Measurements from ENCODE around the gene GALNTL6. TPM values are rescaled to one million over a fixed set of nuclear protein-coding genes. Genes with fewer than 3 reads are reported as not detected.

Gene GALNTL6
- total and polyA plus RNA-seq, 2 donors (not counting 1 experiment from before 2014, with no cell fraction given), result 0.99 to 1.1 TPM

DNA sequence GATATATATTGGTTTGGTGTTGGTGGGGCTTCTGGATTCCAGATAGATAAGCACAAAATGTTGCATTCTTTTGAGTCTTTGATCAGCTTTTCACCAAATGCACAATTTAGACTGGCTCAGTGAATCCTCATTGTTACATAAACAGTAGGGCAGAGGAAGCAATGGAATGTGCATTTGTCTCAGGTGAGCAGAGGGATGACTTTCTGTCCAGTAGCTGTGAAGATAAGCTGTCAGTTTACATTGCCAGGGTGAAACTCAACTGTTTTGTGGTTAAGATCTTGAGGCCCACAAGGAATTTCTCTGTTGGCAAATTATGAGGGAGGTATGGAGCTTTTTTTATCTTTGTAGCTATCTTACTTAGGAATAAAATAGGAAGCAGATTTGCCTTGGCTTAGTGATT, 168.0 kb downstream of the GALNTL6 start:
- Histone ChIP-seq H3K4me1 (ENCODE audit: control insufficient read depth in 2 of 2, insufficient read depth in 2 of 2, low read length in 2 of 2) (no peaks in the 10 kb centered on the region), H3K27me3 (replicated peaks in 1 of 4; ENCODE audit: control extremely low read depth in 1 of 4, control insufficient read depth in 3 of 4, insufficient read depth in 4 of 4, low read length in 3 of 4) (no peaks in the 10 kb centered on the region), H3K36me3 (replicated peaks in 1 of 2; ENCODE audit: control extremely low read depth in 1 of 2, control insufficient read depth in 1 of 2, extremely low read depth in 1 of 2, insufficient read depth in 2 of 2, low read length in 1 of 2) (no peaks in the 10 kb centered on the region), H3K4me2 (replicated peaks; ENCODE audit: low read depth, low read length, poor library complexity, severe bottlenecking) (no peak overlapping the region), H3K4me3 (ENCODE audit: control extremely low read depth in 1 of 5, extremely low read depth in 1 of 5, insufficient read depth in 1 of 5, low read depth in 2 of 5, low read length in 4 of 5) (no peak overlapping the region), H3K27ac (ENCODE audit: low read length in 2 of 2) (no peak overlapping the region), H3K9me3 (ENCODE audit: control extremely low read depth in 1 of 3, control insufficient read depth in 2 of 3, insufficient read depth in 1 of 3, low read length in 2 of 3) (peaks cover 0 to 4% (median 0%) of the 10 kb centered on the region in 3 donors), H2AFZ (ENCODE audit: insufficient read depth, low read depth, low read length, poor library complexity, severe bottlenecking) (no peak overlapping the region), H3K79me2 (ENCODE audit: control insufficient read depth, insufficient read depth, low read length) (no peaks in the 10 kb centered on the region), H4K20me1 (ENCODE audit: control insufficient read depth, insufficient read depth, low read length, poor library complexity, severe bottlenecking) (no peaks in the 10 kb centered on the region), H3K9ac (ENCODE audit: low read length) (no peak overlapping the region)
- ChIA-PET CTCF (no interaction called here), POLR2A (no interaction called here)
- DNase-seq, result no peak
- intact Hi-C loops (cut with micrococcal nuclease), result no loop called here
- no peak for ATAC-seq (ENCODE audit: low read depth)
- Mint-ChIP-seq H3K27me3 (no peaks in the 10 kb centered on the region), H3K27ac (no peak overlapping the region), H3K4me3 (no peak overlapping the region), H3K9me3 (ENCODE audit: insufficient read depth) (no peaks in the 10 kb centered on the region), H3K4me1 (no peaks in the 10 kb centered on the region)
- TF ChIP-seq EZH2 (IDR thresholded peaks at IDR 0.05; ENCODE audit: borderline replicate concordance, insufficient read depth, low read depth, low read length, poor library complexity, severe bottlenecking), result no peak
- TF ChIP-seq, protein P1, sequence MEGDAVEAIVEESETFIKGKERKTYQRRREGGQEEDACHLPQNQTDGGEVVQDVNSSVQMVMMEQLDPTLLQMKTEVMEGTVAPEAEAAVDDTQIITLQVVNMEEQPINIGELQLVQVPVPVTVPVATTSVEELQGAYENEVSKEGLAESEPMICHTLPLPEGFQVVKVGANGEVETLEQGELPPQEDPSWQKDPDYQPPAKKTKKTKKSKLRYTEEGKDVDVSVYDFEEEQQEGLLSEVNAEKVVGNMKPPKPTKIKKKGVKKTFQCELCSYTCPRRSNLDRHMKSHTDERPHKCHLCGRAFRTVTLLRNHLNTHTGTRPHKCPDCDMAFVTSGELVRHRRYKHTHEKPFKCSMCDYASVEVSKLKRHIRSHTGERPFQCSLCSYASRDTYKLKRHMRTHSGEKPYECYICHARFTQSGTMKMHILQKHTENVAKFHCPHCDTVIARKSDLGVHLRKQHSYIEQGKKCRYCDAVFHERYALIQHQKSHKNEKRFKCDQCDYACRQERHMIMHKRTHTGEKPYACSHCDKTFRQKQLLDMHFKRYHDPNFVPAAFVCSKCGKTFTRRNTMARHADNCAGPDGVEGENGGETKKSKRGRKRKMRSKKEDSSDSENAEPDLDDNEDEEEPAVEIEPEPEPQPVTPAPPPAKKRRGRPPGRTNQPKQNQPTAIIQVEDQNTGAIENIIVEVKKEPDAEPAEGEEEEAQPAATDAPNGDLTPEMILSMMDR (IDR thresholded peaks at IDR 0.05), result no peak

DNA sequence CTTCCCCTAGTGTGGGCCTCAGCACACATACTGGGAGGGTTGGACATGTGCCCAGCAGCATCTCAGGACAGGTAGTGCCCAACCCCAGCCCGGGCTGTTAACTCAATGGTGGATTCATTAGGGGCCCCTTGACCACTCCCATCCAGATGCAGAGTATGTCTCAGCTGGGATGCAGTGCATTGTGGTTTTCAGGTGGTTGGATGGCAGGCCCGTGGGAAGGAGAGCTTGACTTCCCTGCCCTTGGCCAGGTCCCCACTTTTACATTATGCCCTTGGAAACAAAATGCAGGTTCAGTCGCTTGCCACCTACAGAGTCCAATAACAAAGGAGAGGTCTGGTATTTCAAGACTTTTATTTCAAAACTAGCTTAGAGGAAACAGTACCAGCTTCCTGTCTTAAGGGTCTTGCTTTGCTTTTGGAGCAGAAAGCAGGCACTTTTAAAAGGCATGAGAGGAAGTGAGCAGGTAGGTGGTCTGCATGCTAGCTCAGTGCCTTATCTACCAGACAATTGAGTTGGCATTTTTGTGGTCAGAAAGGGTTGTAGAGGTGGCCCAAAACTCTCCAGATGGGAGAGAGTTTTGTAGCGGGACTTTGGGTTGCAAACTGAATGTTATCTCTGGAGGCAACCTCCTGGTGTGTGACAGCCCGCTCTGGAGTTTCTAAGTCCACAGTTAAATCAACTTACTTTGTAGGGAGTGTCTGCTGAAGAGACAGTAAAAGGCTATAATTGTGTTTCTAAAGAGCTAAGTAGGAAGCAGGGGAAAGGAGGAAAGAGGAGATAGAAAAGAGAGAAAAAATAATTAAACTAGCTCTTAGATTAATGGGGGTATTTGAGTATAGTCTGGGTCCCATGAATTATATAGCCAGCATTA, 171.0 kb downstream of the GALNTL6 start:
- WGBS (ENCODE audit: insufficient coverage), result 83% methylated on average over 1 of the region's 5 CpGs
- CTCF ChIA-PET, result interaction anchor here (0.8 kb wide), 1 partner anchor 20 kb away, joined by 3 read pairs; no protein-coding TSS in a partner anchor
- H3K4me1 ChIP-seq (ENCODE audit: control insufficient read depth in 2 of 2, insufficient read depth in 2 of 2, low read length in 2 of 2), result no peaks in the 10 kb centered on the region

More for the DNA sequence above, 171.0 kb downstream of the GALNTL6 start:
- POLR2A ChIA-PET, result no interaction called here
- Histone ChIP-seq H3K4me2 (replicated peaks; ENCODE audit: low read depth, low read length, poor library complexity, severe bottlenecking) (no peak overlapping the region), H3K9ac (ENCODE audit: low read length) (no peak overlapping the region), H3K4me3 (ENCODE audit: control extremely low read depth in 1 of 5, extremely low read depth in 1 of 5, insufficient read depth in 1 of 5, low read depth in 2 of 5, low read length in 4 of 5) (no peak overlapping the region), H3K27me3 (replicated peaks in 1 of 4; ENCODE audit: control extremely low read depth in 1 of 4, control insufficient read depth in 3 of 4, insufficient read depth in 4 of 4, low read length in 3 of 4) (no peaks in the 10 kb centered on the region), H3K27ac (ENCODE audit: low read length in 2 of 2) (no peak overlapping the region), H2AFZ (ENCODE audit: insufficient read depth, low read depth, low read length, poor library complexity, severe bottlenecking) (no peak overlapping the region), H3K79me2 (ENCODE audit: control insufficient read depth, insufficient read depth, low read length) (no peaks in the 10 kb centered on the region), H4K20me1 (ENCODE audit: control insufficient read depth, insufficient read depth, low read length, poor library complexity, severe bottlenecking) (no peaks in the 10 kb centered on the region), H3K9me3 (ENCODE audit: control extremely low read depth in 1 of 3, control insufficient read depth in 2 of 3, insufficient read depth in 1 of 3, low read length in 2 of 3) (peaks cover 0 to 4% (median 0%) of the 10 kb centered on the region in 3 donors), H3K36me3 (replicated peaks in 1 of 2; ENCODE audit: control extremely low read depth in 1 of 2, control insufficient read depth in 1 of 2, extremely low read depth in 1 of 2, insufficient read depth in 2 of 2, low read length in 1 of 2) (no peaks in the 10 kb centered on the region)
- no peak for DNase-seq
- no peak overlapping the region for H3K4me3 Mint-ChIP-seq
- H3K9me3 Mint-ChIP-seq (ENCODE audit: insufficient read depth), result no peaks in the 10 kb centered on the region
- H3K4me1 Mint-ChIP-seq, result no peaks in the 10 kb centered on the region
- intact Hi-C loops (cut with micrococcal nuclease), result no loop called here
- H3K27me3 Mint-ChIP-seq, result no peaks in the 10 kb centered on the region
- H3K27ac Mint-ChIP-seq, result no peak overlapping the region
- TF ChIP-seq, protein P1 (IDR thresholded peaks at IDR 0.05), result no peak
- TF ChIP-seq EZH2 (IDR thresholded peaks at IDR 0.05; ENCODE audit: borderline replicate concordance, insufficient read depth, low read depth, low read length, poor library complexity, severe bottlenecking), result no peak
- ATAC-seq (ENCODE audit: low read depth), result no peak
